NCI-H146 treated with DMSO at 0.1 percent for 48 hours (cell line): Measurements from ENCODE around the gene STX8.
"Not testable (repeated sequence)": the region's sequence is repeated elsewhere in the genome, so short reads cannot be mapped to it uniquely, and the experiment has no call there.

ENCODE experiments used
- DNase-seq: peaks from one replicate; lab custom pipeline; 2025; ENCODE audit not compliant: unreplicated experiment; lab: John Stamatoyannopoulos, UW

The STX8 gene

GRCh38 chr17:9355231-9355630 is 220.4 kb downstream of the STX8 start:
- not testable (repeated sequence) for DNase-seq

GRCh38 chr17:9350080-9350479 is 225.5 kb downstream of the STX8 start:
- no peak for DNase-seq

GRCh38 chr17:9346296-9346926 is 229.2 kb downstream of the STX8 start:
- DNase-seq = no peak

- DNase-seq = no peak
These were observed 232.1 kb downstream of the STX8 start for GRCh38 chr17:9343516-9343915.

GRCh38 chr17:9342225-9342624 is 233.4 kb downstream of the STX8 start:
- DNase-seq = no peak

GRCh38 chr17:9339958-9340357 is 235.7 kb downstream of the STX8 start:
- DNase-seq = peak; percentile 40

GRCh38 chr17:9339482-9339881 is 236.1 kb downstream of the STX8 start:
- DNase-seq = not testable (repeated sequence)

- DNase-seq = no peak
These were observed 238.8 kb downstream of the STX8 start for GRCh38 chr17:9336817-9337216.

- no peak for DNase-seq
These were observed 240.8 kb downstream of the STX8 start for GRCh38 chr17:9334536-9335446.

- DNase-seq = no peak
These were observed 243.5 kb downstream of the STX8 start for GRCh38 chr17:9332132-9332494.

GRCh38 chr17:9331279-9332131 is 244.1 kb downstream of the STX8 start:
- peak; percentile 63 for DNase-seq

- DNase-seq = no peak
These were observed 244.9 kb downstream of the STX8 start for GRCh38 chr17:9330611-9331271.

- DNase-seq = no peak
These were observed 245.5 kb downstream of the STX8 start for GRCh38 chr17:9330141-9330540.

GRCh38 chr17:9329251-9329921 is 246.2 kb downstream of the STX8 start:
- no peak for DNase-seq

- DNase-seq = no peak
These were observed 250.8 kb downstream of the STX8 start for GRCh38 chr17:9324864-9325263.

- no peak for DNase-seq
These were observed 253.3 kb downstream of the STX8 start for GRCh38 chr17:9322326-9322725.

- DNase-seq = no peak
These were observed 253.7 kb downstream of the STX8 start for GRCh38 chr17:9321890-9322289.

GRCh38 chr17:9315360-9315759 is 260.3 kb downstream of the STX8 start:
- DNase-seq = no peak

GRCh38 chr17:9313346-9313745 is 262.3 kb downstream of the STX8 start:
- DNase-seq = no peak

GRCh38 chr17:9309216-9309615 is 266.4 kb downstream of the STX8 start:
- DNase-seq = no peak
